NT2/D1 (cell line): Measurements from ENCODE around the gene ABCA5.
"Not testable (repeated sequence)": the region's sequence is repeated elsewhere in the genome, so short reads cannot be mapped to it uniquely, and the experiment has no call there.

Source experiments
- DNase-seq: peaks from one replicate; pipeline ENCODE4 v3.0.0-alpha.2; 2011; ENCODE audit warnings: low read depth, low spot score
- H3K27me3 ChIP-seq: 2 replicates; pipeline ENCODE4 v1.6.0; 2011; ENCODE audit warnings: mild to moderate bottlenecking; ENCODE audit not compliant: insufficient read length, insufficient read depth
- H3K36me3 ChIP-seq: 2 replicates; pipeline ENCODE4 v1.6.1; 2011; ENCODE audit warnings: mild to moderate bottlenecking, low read length, mixed read lengths; ENCODE audit not compliant: insufficient read depth, insufficient read length
- H3K4me1 ChIP-seq: 2 replicates; pipeline ENCODE4 v1.5.1; 2011; ENCODE audit not compliant: insufficient read depth, insufficient read length
- H3K4me3 ChIP-seq: 2 replicates; pipeline ENCODE4 v1.5.1; 2011; ENCODE audit warnings: low read depth; ENCODE audit not compliant: insufficient read length
- H3K9ac ChIP-seq: 2 replicates; pipeline ENCODE4 v1.6.0; 2011; ENCODE audit warnings: low read depth; ENCODE audit not compliant: insufficient read length
- H3K9me3 ChIP-seq: 2 replicates; pipeline ENCODE4 v1.5.1; 2011; ENCODE audit warnings: mild to moderate bottlenecking, low read length; ENCODE audit not compliant: insufficient read depth
- SUZ12 ChIP-seq: IDR thresholded peaks from 2 replicates; pipeline ENCODE4 v1.6.1; 2011; ENCODE audit not compliant: insufficient read length, insufficient read depth; ENCODE audit errors: extremely low read depth
- YY1 ChIP-seq: IDR thresholded peaks from 2 replicates; pipeline ENCODE4 v1.6.1; 2011; ENCODE audit not compliant: insufficient read length, insufficient read depth
- ZNF274 ChIP-seq: IDR thresholded peaks from 2 replicates; pipeline ENCODE4 v1.6.1; 2011; ENCODE audit warnings: mild to moderate bottlenecking, low read depth, low read length

ABCA5 gene

GRCh38 chr17:69323806-69324205, 3.1 kb downstream of the ABCA5 start:
- Histone ChIP-seq H3K4me3 (no peak overlapping the region), H3K9me3 (no peaks in the 10 kb centered on the region), H3K9ac (no peak overlapping the region), H3K27me3 (peaks cover 27% of the 10 kb centered on the region), H3K4me1 (peaks cover 3% of the 10 kb centered on the region), H3K36me3 (no peaks in the 10 kb centered on the region)
- TF ChIP-seq YY1 (no peak), ZNF274 (no peak), SUZ12 (no peak)
- no peak for DNase-seq

- Histone ChIP-seq H3K4me3 (no peak overlapping the region), H3K36me3 (no peaks in the 10 kb centered on the region), H3K9me3 (no peaks in the 10 kb centered on the region), H3K9ac (no peak overlapping the region), H3K4me1 (no peaks in the 10 kb centered on the region), H3K27me3 (peaks cover 11% of the 10 kb centered on the region)
- TF ChIP-seq SUZ12 (no peak), YY1 (no peak), ZNF274 (no peak)
- no peak for DNase-seq
Measured at GRCh38 chr17:69320908-69321238, 6.1 kb downstream of the ABCA5 start.

- H3K4me3 ChIP-seq, result no peak overlapping the region
- no peak for TF ChIP-seq SUZ12
- no peak for TF ChIP-seq YY1
- no peak for TF ChIP-seq ZNF274
- DNase-seq, result no peak
- H3K36me3 ChIP-seq, result no peaks in the 10 kb centered on the region
- peaks cover 6% of the 10 kb centered on the region for H3K27me3 ChIP-seq
- no peaks in the 10 kb centered on the region for H3K4me1 ChIP-seq
- H3K9me3 ChIP-seq, result no peaks in the 10 kb centered on the region
- no peak overlapping the region for H3K9ac ChIP-seq
Measured at GRCh38 chr17:69320210-69320907, 6.6 kb downstream of the ABCA5 start.

- Histone ChIP-seq H3K9ac (no peak overlapping the region), H3K4me3 (no peak overlapping the region), H3K36me3 (no peaks in the 10 kb centered on the region), H3K27me3 (no peaks in the 10 kb centered on the region), H3K9me3 (no peaks in the 10 kb centered on the region), H3K4me1 (peaks cover 2% of the 10 kb centered on the region)
- TF ChIP-seq ZNF274 (no peak), SUZ12 (no peak), YY1 (no peak)
- no peak for DNase-seq
Measured at GRCh38 chr17:69317625-69318024, 9.3 kb downstream of the ABCA5 start.

GRCh38 chr17:69314246-69315065, 12.5 kb downstream of the ABCA5 start:
- Histone ChIP-seq H3K9me3 (no peaks in the 10 kb centered on the region), H3K4me1 (peaks cover 2% of the 10 kb centered on the region), H3K9ac (no peak overlapping the region), H3K4me3 (no peak overlapping the region), H3K36me3 (no peaks in the 10 kb centered on the region), H3K27me3 (no peaks in the 10 kb centered on the region)
- TF ChIP-seq ZNF274 (no peak), SUZ12 (no peak), YY1 (no peak)
- DNase-seq, result no peak

- no peak for DNase-seq
- Histone ChIP-seq H3K4me1 (no peaks in the 10 kb centered on the region), H3K27me3 (no peaks in the 10 kb centered on the region), H3K9ac (no peak overlapping the region), H3K9me3 (no peaks in the 10 kb centered on the region), H3K36me3 (no peaks in the 10 kb centered on the region), H3K4me3 (no peak overlapping the region)
- TF ChIP-seq ZNF274, result no peak
- no peak for TF ChIP-seq SUZ12
- no peak for TF ChIP-seq YY1
Measured at GRCh38 chr17:69305177-69305576, 21.8 kb downstream of the ABCA5 start.

GRCh38 chr17:69302682-69303081, 24.3 kb downstream of the ABCA5 start:
- Histone ChIP-seq H3K36me3 (no peaks in the 10 kb centered on the region), H3K9ac (no peak overlapping the region), H3K9me3 (no peaks in the 10 kb centered on the region), H3K27me3 (no peaks in the 10 kb centered on the region), H3K4me1 (no peaks in the 10 kb centered on the region), H3K4me3 (no peak overlapping the region)
- no peak for TF ChIP-seq ZNF274
- no peak for TF ChIP-seq SUZ12
- no peak for TF ChIP-seq YY1
- no peak for DNase-seq

GRCh38 chr17:69300222-69300621, 26.7 kb downstream of the ABCA5 start:
- no peak for DNase-seq

GRCh38 chr17:69298120-69298722, 28.7 kb downstream of the ABCA5 start:
- not testable (repeated sequence) for H3K4me3 ChIP-seq, H3K36me3 ChIP-seq, H3K9me3 ChIP-seq, H3K27me3 ChIP-seq, H3K4me1 ChIP-seq, DNase-seq, H3K9ac ChIP-seq

More at GRCh38 chr17:69300222-69300621, 26.7 kb downstream of the ABCA5 start:
- H3K9ac ChIP-seq, result no peak overlapping the region
- no peak overlapping the region for H3K4me3 ChIP-seq
- H3K27me3 ChIP-seq, result no peaks in the 10 kb centered on the region
- no peaks in the 10 kb centered on the region for H3K9me3 ChIP-seq
- no peaks in the 10 kb centered on the region for H3K4me1 ChIP-seq
- TF ChIP-seq YY1 (no peak), SUZ12 (no peak), ZNF274 (no peak)
- no peaks in the 10 kb centered on the region for H3K36me3 ChIP-seq
